Ovary (tissue), 9 donors: Measurements from ENCODE around the gene PTPRK. TPM values are rescaled to one million over a fixed set of nuclear protein-coding genes. Genes with fewer than 3 reads are reported as not detected.
"Not testable (repeated sequence)": the region's sequence is repeated elsewhere in the genome, so short reads cannot be mapped to it uniquely, and the experiment has no call there.

Source experiments
- DNase-seq, 5 donors: peaks; one replicate each; pipeline ENCODE4 v3.0.0-alpha.2; 2019 to 2020
- H3K27ac ChIP-seq, 2 donors: fragments of 200-600 bp; one replicate each; pipeline versions ENCODE4 v1.5.1 to v1.8.0; 2019 to 2022
- H3K27me3 ChIP-seq: fragments of 200-600 bp; one replicate; pipeline ENCODE4 v1.8.0; 2022
- H3K36me3 ChIP-seq: fragments of 200-600 bp; sonication (generic); one replicate; pipeline ENCODE4 v1.5.1; 2019
- H3K4me1 ChIP-seq: one replicate; pipeline ENCODE4 v1.8.1; 2013; ENCODE audit warnings: mild to moderate bottlenecking, moderate library complexity; ENCODE audit not compliant: insufficient read depth
- H3K4me3 ChIP-seq: fragments of 200-600 bp; sonication (generic); one replicate; pipeline ENCODE4 v1.5.1; 2017
- H3K9me3 ChIP-seq, 2 donors: fragments of 200-600 bp in 1 of 2; sonication (generic) in 1 of 2; one replicate each; pipeline versions ENCODE4 v1.5.1 to v1.8.1; 2013 to 2019; ENCODE audit warnings: mild to moderate bottlenecking in 1 of 2, moderate library complexity in 1 of 2
- CTCF ChIP-seq, 3 donors: fragments of 450-650 bp in 2 of 3; fragments of 200-600 bp in 1 of 3; IDR thresholded peaks; one replicate each; pipeline versions ENCODE4 v1.5.1 to v1.8.0; 2016 to 2022; ENCODE audit warnings: antibody characterized with exemption in 3 of 3, mild to moderate bottlenecking in 1 of 3
- EP300 ChIP-seq: sonication (generic); formaldehyde crosslinking; IDR thresholded peaks from one replicate; pipeline ENCODE4 v1.6.1; 2017; ENCODE audit warnings: antibody characterized with exemption
- POLR2A ChIP-seq: fragments of 450-650 bp; IDR thresholded peaks from one replicate; pipeline ENCODE4 v1.6.1; 2017; ENCODE audit warnings: antibody characterized with exemption, mild to moderate bottlenecking, moderate library complexity
- WGBS, 3 donors: extraction: QIAGEN DNeasy Blood & Tissue Kit in 1 of 3; methylation state at CpG; one replicate each; pipeline versions ENCODE4 v1.1.5 to v1.1.7; 2013 to 2017; 5-methylcytosine and 5-hydroxymethylcytosine counted together
- intact Hi-C, 4 donors: fragments of 100-400 bp; cut with DNase I; formaldehyde crosslinking; loops; one replicate each; pipeline versions ENCODE4 v1.11.0 to v1.15.1; 2022 to 2023
- polyA plus RNA-seq, 2 donors: library from polyadenylated mRNA; stranded (reverse); fragments of 200-250 nt in 1 of 2; fragments of 350-450 nt in 1 of 2; fragmentation: Illumina TruSeq in 1 of 2; extraction: RNeasy Lipid Tissue Mini Kit (QIAGEN cat#74804) in 1 of 2; gene quantifications; one replicate each; pipeline ENCODE4 v1.2.3, GENCODE V29; 2013 to 2014
- total RNA-seq, 7 donors: library from RNA; depleted of rRNA in 2 of 7; stranded (reverse); fragments of >200 nt in 2 of 7; fragmentation: NEBNext Ultra II Directional in 3 of 7; extraction: Animal tissue kit (Norgen Biotek cat#: 25700) in 3 of 7; gene quantifications; one replicate each; pipeline versions ENCODE4 v1.1.0 to v1.2.4, GENCODE V29; 2016 to 2023
- donor health status: DM: no; HTN: no; CAD: no; lungs with moderate emphysema.
- donor health status: DM: no; HTN: no; CAD: no.
- donor health status: Bipolar disorder and iron deficiency.
- donor health status: DM: yes; HTN: yes; CAD: no.
- donor health status: DM: no; HTN: no; CAD: no.
- donor health status: DM: yes; HTN: yes; CAD: no.

PTPRK gene
- total and polyA plus RNA-seq, 9 donors, result 24.0 to 50.7 (median 44.1) TPM

- H3K27ac ChIP-seq, result no peak overlapping the region
- intact Hi-C loops, result no loop called here
- DNase-seq, result peak in 1 of 5 donors; percentile 57
- H3K4me1 ChIP-seq, result no peaks in the 10 kb centered on the region
- H3K36me3 ChIP-seq, result no peaks in the 10 kb centered on the region
- no peaks in the 10 kb centered on the region for H3K27me3 ChIP-seq
- H3K4me3 ChIP-seq, result no peak overlapping the region
- TF ChIP-seq EP300, result no peak
- no peak for TF ChIP-seq CTCF (IDR thresholded peaks at IDR 0.05)
- TF ChIP-seq POLR2A, result no peak
- H3K9me3 ChIP-seq, result no peaks in the 10 kb centered on the region
Observed at GRCh38 chr6:128438393-128438792, 82.0 kb downstream of the PTPRK start.

GRCh38 chr6:128437685-128438084 is 82.7 kb downstream of the PTPRK start:
- no peak for DNase-seq
- H3K36me3 ChIP-seq, result no peaks in the 10 kb centered on the region
- no peaks in the 10 kb centered on the region for H3K27me3 ChIP-seq
- no peak overlapping the region for H3K27ac ChIP-seq
- TF ChIP-seq POLR2A (no peak), CTCF (IDR thresholded peaks at IDR 0.05) (no peak), EP300 (no peak)
- no peaks in the 10 kb centered on the region for H3K4me1 ChIP-seq
- no peaks in the 10 kb centered on the region for H3K9me3 ChIP-seq
- intact Hi-C loops, result no loop called here
- 95 to 97% (median 95%) methylated on average over 10 of the region's 10 CpGs for WGBS, 3 donors
- H3K4me3 ChIP-seq, result no peak overlapping the region

GRCh38 chr6:128434752-128435151 is 85.6 kb downstream of the PTPRK start:
- H3K27me3 ChIP-seq, intact Hi-C loops, H3K4me1 ChIP-seq, H3K36me3 ChIP-seq, DNase-seq, H3K4me3 ChIP-seq, H3K27ac ChIP-seq, H3K9me3 ChIP-seq: not testable (repeated sequence)
- 52 to 72% (median 59%) methylated on average over 1 of the region's 1 CpG for WGBS, 3 donors

GRCh38 chr6:128432394-128432793 is 88.0 kb downstream of the PTPRK start:
- no peak for DNase-seq
- no peaks in the 10 kb centered on the region for H3K27me3 ChIP-seq
- no peak overlapping the region for H3K27ac ChIP-seq
- intact Hi-C loops, result no loop called here
- TF ChIP-seq CTCF (IDR thresholded peaks at IDR 0.05) (no peak), EP300 (no peak), POLR2A (no peak)
- H3K36me3 ChIP-seq, result no peaks in the 10 kb centered on the region
- no peak overlapping the region for H3K4me3 ChIP-seq
- no peaks in the 10 kb centered on the region for H3K9me3 ChIP-seq
- peaks cover 2% of the 10 kb centered on the region for H3K4me1 ChIP-seq

GRCh38 chr6:128427139-128427538 is 93.3 kb downstream of the PTPRK start:
- no peak for DNase-seq
- TF ChIP-seq EP300 (no peak), POLR2A (no peak), CTCF (IDR thresholded peaks at IDR 0.05) (no peak)
- 97 to 98% (median 97%) methylated on average over 1 of the region's 1 CpG for WGBS, 3 donors

More at GRCh38 chr6:128427139-128427538, 93.3 kb downstream of the PTPRK start:
- no peak overlapping the region for H3K27ac ChIP-seq
- no peaks in the 10 kb centered on the region for H3K9me3 ChIP-seq
- no peaks in the 10 kb centered on the region for H3K36me3 ChIP-seq
- peaks cover 8% of the 10 kb centered on the region for H3K4me1 ChIP-seq
- H3K4me3 ChIP-seq, result no peak overlapping the region
- H3K27me3 ChIP-seq, result no peaks in the 10 kb centered on the region
- intact Hi-C loops, result no loop called here
